Measurements from ENCODE around the gene ATF6. TPM values are rescaled to one million over a fixed set of nuclear protein-coding genes. Genes with fewer than 3 reads are reported as not detected.

ATF6 gene
- total and polyA plus RNA-seq, 2 of the 8 experiments (the other 6 are each of a cell fraction or from before 2014, with no cell fraction given), result 4.6 to 10.0 TPM

DNA sequence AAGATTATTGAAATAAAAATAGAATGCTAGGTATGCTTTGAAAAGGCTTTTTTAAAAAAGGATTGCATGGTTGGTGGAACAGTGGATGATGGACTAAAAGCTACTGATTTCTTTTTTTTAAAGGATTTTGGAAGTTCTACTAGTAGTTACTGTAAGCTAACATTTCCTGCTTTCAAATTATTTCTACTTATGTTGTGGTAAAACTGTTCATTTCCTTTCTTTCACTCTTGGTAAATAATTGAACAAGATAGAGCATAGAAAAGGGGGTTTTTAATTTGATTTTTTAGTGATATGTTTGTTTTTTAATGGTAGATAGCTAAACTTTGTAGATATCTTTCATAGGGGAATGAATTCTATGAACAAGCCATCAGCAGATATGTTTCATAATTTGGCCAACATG, 153.1 kb downstream of the ATF6 start:
- H2AK5ac ChIP-seq (ENCODE audit: low read depth, low read length), result no peak overlapping the region
- no peaks in the 10 kb centered on the region for H3K79me2 ChIP-seq (ENCODE audit: control insufficient read depth in 1 of 2, insufficient read depth in 2 of 2, low read length in 2 of 2)
- FAIRE-seq (no peak), DNase-seq (ENCODE audit: low read depth in 1 of 2, low spot score in 2 of 2) (no peak)
- no peak overlapping the region for H2BK20ac ChIP-seq (ENCODE audit: low read length)
- no peak overlapping the region for H4K91ac ChIP-seq (replicated peaks; ENCODE audit: insufficient read length, low read length)
- H3K36me3 ChIP-seq (ENCODE audit: control insufficient read depth in 2 of 4, insufficient read depth in 4 of 4, low read length in 3 of 4), result no peaks in the 10 kb centered on the region; a peak in 2 of 8 replicates
- no peak overlapping the region for H3K4me3 ChIP-seq (ENCODE audit: extremely low read depth in 1 of 4, insufficient read depth in 2 of 4, low read depth in 3 of 4, low read length in 4 of 4)
- CTCF ChIA-PET (ENCODE audit: partially characterized antibody), result interaction anchor here (0.9 to 1.6 kb wide), 2 partner anchors 13 to 14 kb away, joined by 4 to 6 read pairs; no protein-coding TSS in a partner anchor
- no peak overlapping the region for H3K14ac ChIP-seq (ENCODE audit: insufficient read length)
- H3K27me3 ChIP-seq (replicated peaks in 1 of 4; ENCODE audit: control insufficient read depth in 3 of 4, extremely low read depth in 1 of 4, insufficient read depth in 3 of 4, low read length in 3 of 4), result no peaks in the 10 kb centered on the region
- H2AFZ ChIP-seq (ENCODE audit: low read length), result no peak overlapping the region
- H3K79me1 ChIP-seq (ENCODE audit: low read depth, low read length), result no peaks in the 10 kb centered on the region
- no peak overlapping the region for H3K4me2 ChIP-seq (ENCODE audit: insufficient read depth in 1 of 2, low read depth in 2 of 2, low read length in 2 of 2)
- no peak overlapping the region for H3K4ac ChIP-seq (replicated peaks; ENCODE audit: insufficient read length, low read depth, low read length)
- H3K23me2 ChIP-seq (ENCODE audit: low read depth, low read length), result no peaks in the 10 kb centered on the region
- H2BK12ac ChIP-seq (ENCODE audit: low read depth, low read length), result no peak overlapping the region
- POLR2A ChIA-PET (ENCODE audit: partially characterized antibody), result no interaction called here
- no peaks in the 10 kb centered on the region for H3K4me1 ChIP-seq (replicated peaks in 1 of 4; ENCODE audit: control insufficient read depth in 3 of 4, insufficient read depth in 4 of 4, low read length in 3 of 4)
- no peak overlapping the region for H4K8ac ChIP-seq (ENCODE audit: extremely low read depth, insufficient read depth, low read length)
- no peak overlapping the region for H2BK5ac ChIP-seq (ENCODE audit: low read depth, low read length)
- H3K9ac ChIP-seq (replicated peaks in 1 of 4; ENCODE audit: extremely low read depth in 1 of 4, low read depth in 3 of 4, low read length in 3 of 4), result no peak overlapping the region
- no peak overlapping the region for H2BK15ac ChIP-seq (ENCODE audit: low read length)
- H3K27ac ChIP-seq (ENCODE audit: low read depth, low read length), result no peak overlapping the region
- no peaks in the 10 kb centered on the region for H4K20me1 ChIP-seq (replicated peaks in 1 of 2; ENCODE audit: control insufficient read depth in 1 of 2, insufficient read depth in 2 of 2, low read length in 2 of 2)
- H3K9me3 ChIP-seq (ENCODE audit: insufficient read depth in 2 of 2, low read depth in 1 of 2, low read length in 1 of 2), result peaks cover 0 to 2% of the 10 kb centered on the region in 2 experiments; a peak in 1 of 4 replicates
- H3K56ac ChIP-seq (replicated peaks; ENCODE audit: insufficient read length, low read depth, low read length), result no peak overlapping the region
- no peak overlapping the region for H3K23ac ChIP-seq (ENCODE audit: insufficient read length)
- H3K18ac ChIP-seq (ENCODE audit: extremely low read depth, low read length), result no peak overlapping the region
- H4K5ac ChIP-seq (ENCODE audit: insufficient read length, low read depth, low read length), result no peak overlapping the region
- no peak overlapping the region for H2BK120ac ChIP-seq (replicated peaks; ENCODE audit: low read depth, low read length)
- no peak for TF ChIP-seq GABPA (IDR thresholded peaks at IDR 0.05; ENCODE audit: borderline replicate concordance, insufficient read depth, low read length)
- TF ChIP-seq TEAD4 (IDR thresholded peaks at IDR 0.05; ENCODE audit: low read depth, low read length), result no peak
- TF ChIP-seq GTF2F1 (IDR thresholded peaks at IDR 0.05; ENCODE audit: borderline replicate concordance, low read depth, low read length), result no peak
- TF ChIP-seq EGR1 (IDR thresholded peaks at IDR 0.05; ENCODE audit: borderline replicate concordance, low read depth, low read length), result no peak
- no peak for TF ChIP-seq SRF (IDR thresholded peaks at IDR 0.05; ENCODE audit: low read depth, low read length)
- TF ChIP-seq BACH1 (IDR thresholded peaks at IDR 0.05; ENCODE audit: low read length), result no peak
- TF ChIP-seq SP1 (IDR thresholded peaks at IDR 0.05; ENCODE audit: low read depth, low read length), result no peak
- no peak for TF ChIP-seq SAP30 (IDR thresholded peaks at IDR 0.05; ENCODE audit: insufficient read depth, insufficient replicate concordance, low read length)
- TF ChIP-seq RXRA (IDR thresholded peaks at IDR 0.05; ENCODE audit: insufficient read depth, low read depth, low read length), result no peak
- no peak for TF ChIP-seq SIN3A (conservative IDR thresholded peaks at IDR 0.05 in 1 of 2, IDR thresholded peaks at IDR 0.05 in 1 of 2; ENCODE audit: low read depth in 1 of 2, low read length in 2 of 2)
- no peak for TF ChIP-seq POU5F1 (IDR thresholded peaks at IDR 0.05; ENCODE audit: low read depth, low read length)

Measured in H1 (cell line).